Liver (tissue), 9 donors: ENCODE results near the gene PGAM5. TPM values are rescaled to one million over a fixed set of nuclear protein-coding genes. Genes with fewer than 3 reads are reported as not detected.

Experiments used
- DNase-seq: peaks from one replicate; pipeline ENCODE4 v3.0.0-alpha.2; 2017; ENCODE audit warnings: low spot score
- H3K27ac ChIP-seq, 2 donors: one replicate each; pipeline ENCODE4 v1.7.0; 2013; ENCODE audit warnings: inconsistent platforms in 2 of 2, low read length in 2 of 2, control low read depth in 1 of 2, low read depth in 1 of 2, mild to moderate bottlenecking in 1 of 2
- H3K27me3 ChIP-seq, 4 donors: one replicate each; pipeline versions ENCODE4 v1.6.1 to v1.7.0; 2013; ENCODE audit warnings: low read length in 3 of 4, inconsistent platforms in 1 of 4, mild to moderate bottlenecking in 1 of 4, moderate library complexity in 1 of 4; ENCODE audit not compliant: control insufficient read depth in 4 of 4, insufficient read depth in 4 of 4
- H3K36me3 ChIP-seq, 4 donors: one replicate each; pipeline versions ENCODE4 v1.6.1 to v1.7.0; 2013; ENCODE audit warnings: low read length in 3 of 4, mild to moderate bottlenecking in 3 of 4, low read depth in 1 of 4, moderate library complexity in 1 of 4; ENCODE audit not compliant: control insufficient read depth in 4 of 4, insufficient read depth in 3 of 4
- H3K4me1 ChIP-seq, 4 donors: one replicate each; pipeline versions ENCODE4 v1.6.1 to v1.7.0; 2013; ENCODE audit warnings: low read length in 3 of 4, mild to moderate bottlenecking in 3 of 4, moderate library complexity in 1 of 4; ENCODE audit not compliant: control insufficient read depth in 4 of 4, insufficient read depth in 4 of 4
- H3K4me3 ChIP-seq, 3 donors: one replicate each; pipeline versions ENCODE4 v1.6.1 to v1.7.0; 2013; ENCODE audit warnings: low read length in 3 of 3, control low read depth in 1 of 3, low read depth in 1 of 3, mild to moderate bottlenecking in 1 of 3
- H3K9ac ChIP-seq, 2 donors: one replicate each; pipeline ENCODE4 v1.7.0; 2013; ENCODE audit warnings: low read length in 2 of 2, mild to moderate bottlenecking in 2 of 2, moderate library complexity in 2 of 2, control low read depth in 1 of 2, low read depth in 1 of 2
- H3K9me3 ChIP-seq, 4 donors: one replicate each; pipeline versions ENCODE4 v1.6.1 to v1.7.0; 2013; ENCODE audit warnings: low read length in 3 of 4; ENCODE audit not compliant: control insufficient read depth in 4 of 4
- EGR1 ChIP-seq, 2 donors: IDR thresholded peaks; 2 replicates each; pipeline ENCODE4 v1.6.1; 2016 to 2018; ENCODE audit warnings: antibody characterized with exemption in 2 of 2, low read depth in 2 of 2
- FOXA1 ChIP-seq: IDR thresholded peaks from 2 replicates; pipeline ENCODE4 v1.6.1; 2016; ENCODE audit warnings: antibody characterized with exemption
- FOXA2 ChIP-seq: IDR thresholded peaks from 2 replicates; pipeline ENCODE4 v1.6.1; 2016; ENCODE audit warnings: antibody characterized with exemption
- GABPA ChIP-seq, 2 donors: IDR thresholded peaks in 1 of 2; conservative IDR thresholded peaks in 1 of 2; 2 replicates each; pipeline ENCODE4 v1.6.1; 2016; ENCODE audit warnings: antibody characterized with exemption in 2 of 2, mild to moderate bottlenecking in 1 of 2, moderate library complexity in 1 of 2
- HNF4A ChIP-seq, 2 donors: conservative IDR thresholded peaks; 2 replicates each; pipeline ENCODE4 v1.6.1; 2016; ENCODE audit warnings: antibody characterized with exemption in 2 of 2, mild to moderate bottlenecking in 2 of 2
- HNF4G ChIP-seq: IDR thresholded peaks from 2 replicates; pipeline ENCODE4 v1.6.1; 2016; ENCODE audit warnings: antibody characterized with exemption
- JUND ChIP-seq, 2 donors: IDR thresholded peaks; 2 replicates each; pipeline ENCODE4 v1.6.1; 2016; ENCODE audit warnings: antibody characterized with exemption in 2 of 2
- NR2F2 ChIP-seq: IDR thresholded peaks from 2 replicates; pipeline ENCODE4 v1.6.1; 2016; ENCODE audit warnings: antibody characterized with exemption
- RXRA ChIP-seq, 2 donors: IDR thresholded peaks; 2 replicates each; pipeline ENCODE4 v1.6.1; 2017 to 2018; ENCODE audit warnings: antibody characterized with exemption in 2 of 2, mild to moderate bottlenecking in 1 of 2
- SP1 ChIP-seq: IDR thresholded peaks from 2 replicates; pipeline ENCODE4 v1.6.1; 2018; ENCODE audit warnings: antibody characterized with exemption, mild to moderate bottlenecking
- TAF1 ChIP-seq: conservative IDR thresholded peaks from 2 replicates; pipeline ENCODE4 v1.6.1; 2016; ENCODE audit warnings: antibody characterized with exemption, mild to moderate bottlenecking
- YY1 ChIP-seq: IDR thresholded peaks from 2 replicates; pipeline ENCODE4 v1.6.1; 2016; ENCODE audit warnings: antibody characterized with exemption, mild to moderate bottlenecking
- WGBS: extraction: QIAGEN DNeasy Blood & Tissue Kit; methylation state at CpG from one replicate; pipeline ENCODE4 v1.1.7; 2013; 5-methylcytosine and 5-hydroxymethylcytosine counted together
- polyA plus RNA-seq, 2 donors: library from polyadenylated mRNA; stranded (reverse) in 1 of 2; unstranded in 1 of 2; fragments of 200-250 nt in 1 of 2; fragments of >200 nt in 1 of 2; fragmentation: Nextera tagmentation in 1 of 2; extraction: Ambion mirVana in 1 of 2; gene quantifications; one replicate each; pipeline versions ENCODE4 v1.2.1 to v1.2.3, GENCODE V29; 2013 to 2015
- total RNA-seq, 2 donors: library from RNA; depleted of rRNA; stranded (reverse); fragments of >200 nt; gene quantifications; one replicate each; pipeline ENCODE4 v1.2.3, GENCODE V29; 2014
- TF ChIP-seq, protein P1 (sequence below): IDR thresholded peaks from 2 replicates; pipeline ENCODE4 v1.6.1; 2016; ENCODE audit warnings: antibody characterized with exemption, mild to moderate bottlenecking
- TF ChIP-seq, protein P2 (sequence below): IDR thresholded peaks from 2 replicates; pipeline ENCODE4 v1.6.1; 2016; ENCODE audit warnings: antibody characterized with exemption
- TF ChIP-seq, protein P3 (sequence below): fragments of 150-350 bp; IDR thresholded peaks from 2 replicates; pipeline ENCODE4 v1.5.1; 2017; ENCODE audit warnings: improper control_type of control experiment, low read depth, low read length; ENCODE audit not compliant: missing input control
- TF ChIP-seq, protein P4 (sequence below): IDR thresholded peaks from 2 replicates; pipeline ENCODE4 v1.6.1; 2016; ENCODE audit warnings: antibody characterized with exemption
- TF ChIP-seq, protein P5 (sequence below): IDR thresholded peaks from 2 replicates; pipeline ENCODE4 v1.6.1; 2016; ENCODE audit warnings: antibody characterized with exemption
- donor health status: healthy.
- donor health status: healthy.
- donor health status: healthy.
- donor health status: healthy.
- donor health status: healthy.

Gene PGAM5
- total and polyA plus RNA-seq, 4 donors: 6.3 to 34.0 (median 22.2) TPM

DNA sequence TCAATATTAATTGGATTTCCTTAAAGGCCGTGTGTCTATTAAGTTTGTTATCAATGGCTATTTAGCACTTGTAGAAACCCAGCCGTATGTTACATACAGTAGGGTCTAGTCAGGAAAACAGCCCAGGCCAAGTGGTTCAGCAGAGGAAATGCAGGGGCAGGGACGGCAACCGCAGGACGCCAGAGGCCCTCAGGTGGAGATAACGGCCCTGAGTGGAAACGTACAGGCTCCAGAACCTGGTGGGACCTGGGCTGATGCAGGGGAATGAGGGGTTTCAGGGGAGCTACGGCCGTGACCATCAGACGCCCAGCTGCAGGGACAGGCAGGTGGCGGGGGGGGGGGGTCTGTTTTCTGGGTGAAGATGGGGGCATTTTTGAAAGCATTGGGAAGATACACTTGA is 54.7 kb downstream of the PGAM5 start:
- Histone ChIP-seq H3K4me1 (peaks cover under 1 to 17% (median 10%) of the 10 kb centered on the region in 4 donors), H3K27me3 (no peaks in the 10 kb centered on the region), H3K9me3 (no peaks in the 10 kb centered on the region), H3K4me3 (no peak overlapping the region), H3K36me3 (peaks cover 0 to 2% (median 0%) of the 10 kb centered on the region in 4 donors), H3K27ac (no peak overlapping the region), H3K9ac (no peak overlapping the region)
- DNase-seq: no peak
- TF ChIP-seq HNF4A (conservative IDR thresholded peaks at IDR 0.05) (no peak), HNF4G (no peak), NR2F2 (no peak), RXRA (IDR thresholded peaks at IDR 0.05) (no peak), YY1 (no peak), JUND (IDR thresholded peaks at IDR 0.05) (no peak), SP1 (no peak), TAF1 (no peak), EGR1 (IDR thresholded peaks at IDR 0.05; ENCODE audit: low read depth in 2 of 2) (no peak)
- TF ChIP-seq, protein P1, sequence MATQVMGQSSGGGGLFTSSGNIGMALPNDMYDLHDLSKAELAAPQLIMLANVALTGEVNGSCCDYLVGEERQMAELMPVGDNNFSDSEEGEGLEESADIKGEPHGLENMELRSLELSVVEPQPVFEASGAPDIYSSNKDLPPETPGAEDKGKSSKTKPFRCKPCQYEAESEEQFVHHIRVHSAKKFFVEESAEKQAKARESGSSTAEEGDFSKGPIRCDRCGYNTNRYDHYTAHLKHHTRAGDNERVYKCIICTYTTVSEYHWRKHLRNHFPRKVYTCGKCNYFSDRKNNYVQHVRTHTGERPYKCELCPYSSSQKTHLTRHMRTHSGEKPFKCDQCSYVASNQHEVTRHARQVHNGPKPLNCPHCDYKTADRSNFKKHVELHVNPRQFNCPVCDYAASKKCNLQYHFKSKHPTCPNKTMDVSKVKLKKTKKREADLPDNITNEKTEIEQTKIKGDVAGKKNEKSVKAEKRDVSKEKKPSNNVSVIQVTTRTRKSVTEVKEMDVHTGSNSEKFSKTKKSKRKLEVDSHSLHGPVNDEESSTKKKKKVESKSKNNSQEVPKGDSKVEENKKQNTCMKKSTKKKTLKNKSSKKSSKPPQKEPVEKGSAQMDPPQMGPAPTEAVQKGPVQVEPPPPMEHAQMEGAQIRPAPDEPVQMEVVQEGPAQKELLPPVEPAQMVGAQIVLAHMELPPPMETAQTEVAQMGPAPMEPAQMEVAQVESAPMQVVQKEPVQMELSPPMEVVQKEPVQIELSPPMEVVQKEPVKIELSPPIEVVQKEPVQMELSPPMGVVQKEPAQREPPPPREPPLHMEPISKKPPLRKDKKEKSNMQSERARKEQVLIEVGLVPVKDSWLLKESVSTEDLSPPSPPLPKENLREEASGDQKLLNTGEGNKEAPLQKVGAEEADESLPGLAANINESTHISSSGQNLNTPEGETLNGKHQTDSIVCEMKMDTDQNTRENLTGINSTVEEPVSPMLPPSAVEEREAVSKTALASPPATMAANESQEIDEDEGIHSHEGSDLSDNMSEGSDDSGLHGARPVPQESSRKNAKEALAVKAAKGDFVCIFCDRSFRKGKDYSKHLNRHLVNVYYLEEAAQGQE: no peak
- TF ChIP-seq, protein P2, sequence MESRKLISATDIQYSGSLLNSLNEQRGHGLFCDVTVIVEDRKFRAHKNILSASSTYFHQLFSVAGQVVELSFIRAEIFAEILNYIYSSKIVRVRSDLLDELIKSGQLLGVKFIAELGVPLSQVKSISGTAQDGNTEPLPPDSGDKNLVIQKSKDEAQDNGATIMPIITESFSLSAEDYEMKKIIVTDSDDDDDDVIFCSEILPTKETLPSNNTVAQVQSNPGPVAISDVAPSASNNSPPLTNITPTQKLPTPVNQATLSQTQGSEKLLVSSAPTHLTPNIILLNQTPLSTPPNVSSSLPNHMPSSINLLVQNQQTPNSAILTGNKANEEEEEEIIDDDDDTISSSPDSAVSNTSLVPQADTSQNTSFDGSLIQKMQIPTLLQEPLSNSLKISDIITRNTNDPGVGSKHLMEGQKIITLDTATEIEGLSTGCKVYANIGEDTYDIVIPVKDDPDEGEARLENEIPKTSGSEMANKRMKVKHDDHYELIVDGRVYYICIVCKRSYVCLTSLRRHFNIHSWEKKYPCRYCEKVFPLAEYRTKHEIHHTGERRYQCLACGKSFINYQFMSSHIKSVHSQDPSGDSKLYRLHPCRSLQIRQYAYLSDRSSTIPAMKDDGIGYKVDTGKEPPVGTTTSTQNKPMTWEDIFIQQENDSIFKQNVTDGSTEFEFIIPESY: no peak
- TF ChIP-seq, protein P3, sequence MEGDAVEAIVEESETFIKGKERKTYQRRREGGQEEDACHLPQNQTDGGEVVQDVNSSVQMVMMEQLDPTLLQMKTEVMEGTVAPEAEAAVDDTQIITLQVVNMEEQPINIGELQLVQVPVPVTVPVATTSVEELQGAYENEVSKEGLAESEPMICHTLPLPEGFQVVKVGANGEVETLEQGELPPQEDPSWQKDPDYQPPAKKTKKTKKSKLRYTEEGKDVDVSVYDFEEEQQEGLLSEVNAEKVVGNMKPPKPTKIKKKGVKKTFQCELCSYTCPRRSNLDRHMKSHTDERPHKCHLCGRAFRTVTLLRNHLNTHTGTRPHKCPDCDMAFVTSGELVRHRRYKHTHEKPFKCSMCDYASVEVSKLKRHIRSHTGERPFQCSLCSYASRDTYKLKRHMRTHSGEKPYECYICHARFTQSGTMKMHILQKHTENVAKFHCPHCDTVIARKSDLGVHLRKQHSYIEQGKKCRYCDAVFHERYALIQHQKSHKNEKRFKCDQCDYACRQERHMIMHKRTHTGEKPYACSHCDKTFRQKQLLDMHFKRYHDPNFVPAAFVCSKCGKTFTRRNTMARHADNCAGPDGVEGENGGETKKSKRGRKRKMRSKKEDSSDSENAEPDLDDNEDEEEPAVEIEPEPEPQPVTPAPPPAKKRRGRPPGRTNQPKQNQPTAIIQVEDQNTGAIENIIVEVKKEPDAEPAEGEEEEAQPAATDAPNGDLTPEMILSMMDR: no peak
- TF ChIP-seq, protein P4, sequence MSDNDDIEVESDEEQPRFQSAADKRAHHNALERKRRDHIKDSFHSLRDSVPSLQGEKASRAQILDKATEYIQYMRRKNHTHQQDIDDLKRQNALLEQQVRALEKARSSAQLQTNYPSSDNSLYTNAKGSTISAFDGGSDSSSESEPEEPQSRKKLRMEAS: no peak
- WGBS: 73% methylated on average over 11 of the region's 11 CpGs

DNA sequence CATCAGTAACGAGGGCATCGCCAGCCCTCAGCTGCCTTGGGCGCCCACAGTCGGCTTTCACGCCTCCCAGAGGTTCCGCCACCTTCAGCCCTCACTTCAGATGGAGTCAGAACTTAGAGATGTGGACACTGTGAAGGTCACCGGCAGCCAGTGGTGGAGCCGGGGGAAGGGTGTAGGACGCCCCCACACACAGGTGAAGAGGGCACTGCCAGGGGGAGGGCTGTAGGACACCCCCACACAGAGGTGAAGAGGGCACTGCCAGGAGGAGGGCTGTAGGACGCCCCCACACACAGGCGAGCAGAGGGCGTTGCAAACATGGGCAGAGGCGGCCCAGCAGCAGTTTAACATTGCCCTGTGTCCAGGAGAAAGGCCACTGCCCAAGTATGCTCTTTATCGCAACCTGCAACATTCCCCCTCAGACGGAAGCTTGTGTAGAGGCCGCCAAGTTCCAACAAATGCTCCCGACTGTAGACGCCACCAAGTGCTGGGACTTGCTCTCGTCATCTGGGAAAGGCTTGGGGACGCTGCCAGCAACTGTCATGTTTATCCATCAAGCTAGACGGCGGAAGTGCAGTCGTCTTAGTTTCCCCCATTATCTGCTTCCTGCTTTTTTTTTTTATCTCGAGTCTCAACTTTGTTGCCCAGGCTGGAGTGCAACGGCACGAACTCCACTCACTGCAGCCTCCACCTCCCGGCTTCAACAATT is 55.9 kb downstream of the PGAM5 start:
- Histone ChIP-seq H3K36me3 (peaks cover 0 to 9% (median 4%) of the 10 kb centered on the region in 4 donors), H3K27ac (peak overlapping the region in 1 of 2 donors; percentile 37), H3K4me3 (no peak overlapping the region), H3K27me3 (no peaks in the 10 kb centered on the region), H3K9me3 (no peaks in the 10 kb centered on the region), H3K4me1 (peaks cover 0 to 10% (median 3%) of the 10 kb centered on the region in 4 donors), H3K9ac (no peak overlapping the region)
- peak; percentile 47 for DNase-seq
- 55% methylated on average over 27 of the region's 27 CpGs for WGBS
- peak; percentile 70 to 71 for TF ChIP-seq GABPA (IDR thresholded peaks at IDR 0.05 in 1 of 2, conservative IDR thresholded peaks at IDR 0.05 in 1 of 2)
- no peak for TF ChIP-seq TAF1
- TF ChIP-seq JUND (IDR thresholded peaks at IDR 0.05): no peak
- TF ChIP-seq NR2F2: peak; percentile 36
- no peak for TF ChIP-seq HNF4A (conservative IDR thresholded peaks at IDR 0.05)
- no peak for TF ChIP-seq FOXA1
- TF ChIP-seq YY1: peak; percentile 24
- no peak for TF ChIP-seq FOXA2
- TF ChIP-seq, protein P5, sequence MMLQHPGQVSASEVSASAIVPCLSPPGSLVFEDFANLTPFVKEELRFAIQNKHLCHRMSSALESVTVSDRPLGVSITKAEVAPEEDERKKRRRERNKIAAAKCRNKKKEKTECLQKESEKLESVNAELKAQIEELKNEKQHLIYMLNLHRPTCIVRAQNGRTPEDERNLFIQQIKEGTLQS: no peak
- TF ChIP-seq, protein P3: no peak
- TF ChIP-seq, protein P2: no peak
- TF ChIP-seq SP1: peak; percentile 38
